Neutrophil (primary cell): ENCODE measurements around the gene HJV.
A peak's percentile ranks its signal among the peaks of the same experiment; 100 is the strongest.

ENCODE experiments used
- H3K27ac ChIP-seq: fragments of 200-600 bp; sonication (generic); 2 replicates; pipeline ENCODE4 v1.5.1; 2016; ENCODE audit warnings: mild to moderate bottlenecking, moderate library complexity
- H3K27me3 ChIP-seq: fragments of 200-600 bp; sonication (generic); 2 replicates; pipeline ENCODE4 v1.6.0; 2016; ENCODE audit warnings: mild to moderate bottlenecking
- H3K36me3 ChIP-seq: fragments of 200-600 bp; sonication (generic); 2 replicates; pipeline ENCODE4 v1.5.1; 2017
- H3K4me1 ChIP-seq, 2 experiments: fragments of 200-600 bp in 1 of 2; sonication (generic) in 1 of 2; 1 replicate in 1 of 2; 2 replicates in 1 of 2; pipeline versions ENCODE4 v1.5.1 to v1.6.1; 2013 to 2016; ENCODE audit warnings: low read depth in 1 of 2, low read length in 1 of 2, mild to moderate bottlenecking in 1 of 2, moderate library complexity in 1 of 2; ENCODE audit not compliant: control insufficient read depth in 1 of 2, insufficient read depth in 1 of 2
- H3K4me3 ChIP-seq, 2 experiments: fragments of 200-600 bp in 1 of 2; sonication (generic) in 1 of 2; 1 replicate in 1 of 2; 2 replicates in 1 of 2; pipeline ENCODE4 v1.5.1; 2013 to 2016; ENCODE audit warnings: low read depth in 1 of 2, low read length in 1 of 2, mild to moderate bottlenecking in 1 of 2, moderate library complexity in 1 of 2
- H3K9me3 ChIP-seq: fragments of 200-600 bp; sonication (generic); 2 replicates; pipeline ENCODE4 v1.5.1; 2016
- TF ChIP-seq, protein P1 (sequence below): fragments of 200-600 bp; sonication (generic); IDR thresholded peaks from 2 replicates; pipeline ENCODE4 v1.5.1; 2016; ENCODE audit warnings: antibody characterized with exemption

Gene HJV

DNA sequence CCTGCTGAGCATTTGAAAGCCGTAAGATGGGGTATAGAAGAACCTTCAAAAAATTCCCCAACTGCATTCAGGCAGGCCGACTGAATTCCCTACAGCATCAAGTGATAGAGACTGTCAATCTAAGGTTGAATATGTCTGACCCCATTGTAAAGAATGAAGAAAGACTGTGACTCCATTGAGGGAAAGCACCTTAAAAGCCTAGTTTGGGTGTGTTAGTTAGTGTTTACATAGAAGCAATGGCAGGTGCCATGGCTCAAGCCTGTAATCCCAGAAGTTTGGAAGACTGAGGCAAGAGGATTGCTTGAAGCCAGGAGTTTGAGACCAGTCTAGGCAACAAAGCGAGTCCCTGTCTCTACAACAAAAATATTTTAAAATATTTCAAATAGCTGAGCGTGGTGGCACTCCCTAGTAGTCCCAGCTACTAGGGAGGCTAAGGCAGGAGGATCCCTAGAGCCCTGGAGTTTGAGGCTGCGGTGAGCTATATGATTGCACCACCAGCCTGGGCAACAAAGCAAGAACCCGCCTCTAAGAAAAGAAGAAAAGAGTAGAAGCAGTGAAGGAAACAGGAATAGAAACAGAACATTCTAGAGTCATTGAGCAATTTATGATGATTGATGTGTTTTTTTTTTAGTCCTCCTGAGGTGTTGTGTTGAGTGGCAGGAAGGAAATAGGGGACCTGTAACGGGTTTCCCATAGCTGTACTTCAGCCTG, 41.6 kb downstream of the HJV start:
- H3K27ac ChIP-seq = peak overlapping the region; percentile 99
- no peaks in the 10 kb centered on the region for H3K27me3 ChIP-seq
- H3K4me1 ChIP-seq = peaks cover 78% of the 10 kb centered on the region in 2 experiments
- H3K9me3 ChIP-seq = no peaks in the 10 kb centered on the region
- TF ChIP-seq, protein P1, sequence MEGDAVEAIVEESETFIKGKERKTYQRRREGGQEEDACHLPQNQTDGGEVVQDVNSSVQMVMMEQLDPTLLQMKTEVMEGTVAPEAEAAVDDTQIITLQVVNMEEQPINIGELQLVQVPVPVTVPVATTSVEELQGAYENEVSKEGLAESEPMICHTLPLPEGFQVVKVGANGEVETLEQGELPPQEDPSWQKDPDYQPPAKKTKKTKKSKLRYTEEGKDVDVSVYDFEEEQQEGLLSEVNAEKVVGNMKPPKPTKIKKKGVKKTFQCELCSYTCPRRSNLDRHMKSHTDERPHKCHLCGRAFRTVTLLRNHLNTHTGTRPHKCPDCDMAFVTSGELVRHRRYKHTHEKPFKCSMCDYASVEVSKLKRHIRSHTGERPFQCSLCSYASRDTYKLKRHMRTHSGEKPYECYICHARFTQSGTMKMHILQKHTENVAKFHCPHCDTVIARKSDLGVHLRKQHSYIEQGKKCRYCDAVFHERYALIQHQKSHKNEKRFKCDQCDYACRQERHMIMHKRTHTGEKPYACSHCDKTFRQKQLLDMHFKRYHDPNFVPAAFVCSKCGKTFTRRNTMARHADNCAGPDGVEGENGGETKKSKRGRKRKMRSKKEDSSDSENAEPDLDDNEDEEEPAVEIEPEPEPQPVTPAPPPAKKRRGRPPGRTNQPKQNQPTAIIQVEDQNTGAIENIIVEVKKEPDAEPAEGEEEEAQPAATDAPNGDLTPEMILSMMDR = peak; percentile 4
- H3K4me3 ChIP-seq = peak overlapping the region; percentile 52 to 54
- H3K36me3 ChIP-seq = no peaks in the 10 kb centered on the region

DNA sequence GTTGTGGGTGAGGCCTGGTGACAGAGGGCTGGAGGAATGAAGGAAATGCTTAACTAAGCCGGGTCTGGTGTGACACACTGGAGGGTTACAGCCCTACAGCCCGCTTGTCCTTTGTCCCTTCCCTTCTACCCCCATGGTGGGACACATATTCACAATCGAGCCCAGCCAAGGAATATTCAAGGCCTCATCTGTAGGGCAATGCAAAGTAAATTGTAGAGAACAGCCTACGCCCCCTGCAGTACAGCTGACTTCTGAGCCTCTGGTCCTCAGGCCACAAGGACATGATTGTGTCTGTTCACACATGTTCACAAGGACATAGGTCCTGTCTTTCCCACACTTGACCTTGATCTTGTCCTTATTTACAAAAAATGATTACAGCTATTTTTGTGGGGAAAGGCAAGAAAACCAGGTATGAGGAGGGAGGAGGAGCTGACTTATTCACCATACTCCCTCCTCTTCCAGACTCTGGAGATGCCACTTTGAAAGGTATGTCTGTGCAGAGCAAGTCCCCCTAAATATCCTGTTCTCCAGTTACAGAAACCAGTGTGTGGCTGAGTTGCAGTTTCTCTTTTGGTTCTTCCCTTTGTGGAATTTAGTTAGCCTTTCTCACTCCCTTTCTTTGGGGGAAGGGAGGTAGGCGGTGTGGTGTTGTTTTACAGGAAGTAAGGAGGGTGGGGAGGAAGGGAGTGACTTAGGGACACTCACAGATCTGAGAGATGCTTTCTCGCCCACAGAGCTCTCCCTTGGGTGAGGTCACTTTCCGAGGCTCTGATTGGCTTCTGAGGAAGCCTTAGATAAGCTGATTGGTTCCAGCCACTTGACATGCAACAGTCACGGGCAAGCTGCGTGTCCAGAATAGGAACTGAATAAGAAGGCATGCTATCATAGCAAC, 42.4 kb downstream of the HJV start:
- TF ChIP-seq, protein P1 = peak; percentile 42
- H3K27me3 ChIP-seq = no peaks in the 10 kb centered on the region
- no peaks in the 10 kb centered on the region for H3K9me3 ChIP-seq
- H3K36me3 ChIP-seq = no peaks in the 10 kb centered on the region
- peaks cover 70% of the 10 kb centered on the region in 2 experiments for H3K4me1 ChIP-seq
- H3K4me3 ChIP-seq = peak overlapping the region; percentile 52 to 54
- peak overlapping the region; percentile 99 for H3K27ac ChIP-seq

DNA sequence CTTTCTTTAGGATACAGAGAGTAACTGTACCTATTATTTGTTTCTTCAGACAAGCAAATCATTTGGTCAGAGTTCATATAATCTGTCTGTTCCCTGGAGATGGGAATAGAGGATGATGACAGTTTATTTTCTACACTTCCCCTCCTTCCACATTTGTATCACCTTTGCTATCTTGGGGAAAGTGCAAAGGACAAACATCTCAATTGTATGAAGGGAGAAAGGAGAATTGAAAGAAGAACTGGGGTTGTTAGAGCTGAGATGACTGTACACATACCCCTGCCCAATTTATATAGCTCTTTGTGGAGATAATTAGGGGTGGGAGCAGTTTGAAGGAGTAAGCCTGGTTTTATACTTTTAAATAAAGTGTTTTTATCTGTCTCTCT, 43.1 kb downstream of the HJV start:
- Histone ChIP-seq H3K27me3 (no peaks in the 10 kb centered on the region), H3K27ac (peak overlapping the region; percentile 99), H3K36me3 (no peaks in the 10 kb centered on the region), H3K4me1 (peaks cover 64% of the 10 kb centered on the region in 2 experiments), H3K9me3 (no peaks in the 10 kb centered on the region), H3K4me3 (peak overlapping the region; percentile 52 to 54)
- TF ChIP-seq, protein P1 = no peak

DNA sequence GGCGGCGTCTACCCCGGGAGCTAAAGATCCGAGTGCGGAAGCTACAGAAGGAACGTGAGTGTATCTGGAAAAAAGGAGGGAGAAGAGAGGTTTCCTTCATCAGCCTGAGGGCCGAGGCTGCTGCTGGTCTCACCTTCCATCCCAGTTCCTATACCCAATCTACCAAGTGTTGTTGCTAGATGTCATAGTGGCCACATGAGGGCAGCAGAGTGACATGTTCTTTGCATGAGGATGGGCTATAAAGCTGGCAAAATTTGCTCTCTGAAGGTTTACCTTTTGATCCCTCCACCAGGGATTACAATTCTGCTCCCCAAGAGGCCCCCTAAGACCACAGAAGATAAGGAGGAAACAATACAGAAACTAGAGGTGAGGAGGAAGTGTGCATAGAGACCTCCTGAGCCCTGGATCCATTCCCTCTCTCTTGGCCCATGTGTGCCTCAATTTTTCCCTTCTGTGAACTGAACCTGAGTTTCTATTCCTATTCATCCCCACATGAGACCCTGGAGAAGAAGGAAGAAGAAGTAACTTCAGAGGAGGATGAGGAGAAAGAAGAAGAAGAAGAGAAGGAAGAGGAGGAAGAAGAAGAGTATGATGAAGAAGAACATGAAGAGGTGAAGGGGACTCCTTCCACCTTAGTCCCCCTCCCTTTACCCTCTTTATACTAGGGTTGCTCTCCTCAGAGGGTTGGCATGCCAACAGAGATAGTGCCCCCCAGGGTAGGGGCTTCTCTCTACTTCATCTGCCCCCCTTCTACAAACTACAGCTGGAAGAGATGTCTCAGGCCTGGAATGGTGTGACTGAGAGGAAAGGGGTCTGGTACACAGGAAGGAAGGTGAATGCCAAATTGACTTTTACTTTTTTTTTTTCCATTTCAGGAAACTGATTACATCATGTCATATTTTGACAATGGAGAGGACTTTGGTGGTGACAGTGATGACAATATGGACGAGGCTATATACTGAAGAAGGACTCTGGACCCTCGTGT, 43.8 kb downstream of the HJV start:
- Histone ChIP-seq H3K27ac (peak overlapping the region; percentile 99), H3K4me1 (peaks cover 58 to 59% of the 10 kb centered on the region in 2 experiments), H3K36me3 (no peaks in the 10 kb centered on the region), H3K4me3 (peak overlapping the region; percentile 52 to 54), H3K27me3 (no peaks in the 10 kb centered on the region), H3K9me3 (no peaks in the 10 kb centered on the region)
- TF ChIP-seq, protein P1 = peak; percentile 91

DNA sequence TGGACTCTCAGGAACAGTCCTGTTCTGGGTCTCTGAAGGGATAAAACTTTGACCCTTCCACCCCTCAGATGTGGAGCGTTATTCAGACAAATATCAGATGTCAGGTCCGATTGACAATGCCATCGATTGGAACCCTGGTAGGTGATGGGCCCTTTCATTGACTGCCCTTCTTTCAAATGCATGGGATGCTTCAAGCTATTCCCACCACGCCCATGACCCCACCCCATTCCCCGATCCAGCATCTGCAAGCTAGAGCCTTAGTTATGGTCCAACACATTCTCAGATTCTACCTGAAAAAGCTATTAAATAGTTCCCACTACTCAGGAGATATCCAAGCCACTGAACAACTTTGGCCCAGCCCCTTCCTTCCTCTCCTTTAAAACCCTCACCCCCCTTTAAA, 44.5 kb downstream of the HJV start:
- Histone ChIP-seq H3K4me3 (no peak overlapping the region), H3K4me1 (peaks cover 55 to 58% of the 10 kb centered on the region in 2 experiments), H3K36me3 (no peaks in the 10 kb centered on the region), H3K9me3 (no peaks in the 10 kb centered on the region), H3K27ac (peak overlapping the region; percentile 99), H3K27me3 (no peaks in the 10 kb centered on the region)
- TF ChIP-seq, protein P1 = no peak
